ENCODE measurements around the gene CMTM6.
"Not testable (repeated sequence)": the region's sequence is repeated elsewhere in the genome, so short reads cannot be mapped to it uniquely, and the experiment has no call there.

The CMTM6 gene

GRCh38 chr3:32469151-32469874 lies 33.3 kb downstream of the CMTM6 start:
- Histone ChIP-seq H3K4me1 (ENCODE audit: control extremely low read depth in 1 of 4, control insufficient read depth in 4 of 4, insufficient read depth in 4 of 4, low read length in 3 of 4) (peaks cover 0 to 34% (median 20%) of the 10 kb centered on the region in 4 experiments), H3K4me3 (ENCODE audit: control insufficient read depth in 1 of 7, extremely low read depth in 1 of 7, insufficient read depth in 4 of 7, low read depth in 2 of 7, low read length in 6 of 7) (no peak overlapping the region), H3K9me3 (ENCODE audit: control extremely low read depth in 1 of 5, control insufficient read depth in 4 of 5, insufficient read depth in 2 of 5, low read depth in 1 of 5, low read length in 4 of 5) (no peaks in the 10 kb centered on the region), H3K36me3 (ENCODE audit: control insufficient read depth in 4 of 4, insufficient read depth in 4 of 4, low read length in 3 of 4) (peaks cover 0 to 36% (median 13%) of the 10 kb centered on the region in 4 experiments), H3K27me3 (replicated peaks in 2 of 5; ENCODE audit: control insufficient read depth in 4 of 5, insufficient read depth in 5 of 5, low read length in 4 of 5) (no peaks in the 10 kb centered on the region), H3K27ac (ENCODE audit: insufficient read depth in 1 of 2, low read depth in 1 of 2, low read length in 2 of 2, poor library complexity in 1 of 2, severe bottlenecking in 2 of 2) (no peak overlapping the region)
- WGBS (ENCODE audit: insufficient coverage), result 100% methylated on average over 1 of the region's 7 CpGs
- POLR2A ChIA-PET, result no interaction called here
- DNase-seq, result no peak
- CTCF ChIA-PET, result interaction anchor here (1.0 to 5.7 kb wide), 18 partner anchors 9 to 173 kb away, joined by 3 to 116 read pairs (median 10); partner anchors contain the start of gene CMTM7

- Histone ChIP-seq H3K4me1 (ENCODE audit: control extremely low read depth in 1 of 4, control insufficient read depth in 4 of 4, insufficient read depth in 4 of 4, low read length in 3 of 4) (peaks cover 0 to 28% (median 21%) of the 10 kb centered on the region in 4 experiments), H3K27me3 (replicated peaks in 2 of 5; ENCODE audit: control insufficient read depth in 4 of 5, insufficient read depth in 5 of 5, low read length in 4 of 5) (no peaks in the 10 kb centered on the region), H3K4me3 (ENCODE audit: control insufficient read depth in 1 of 7, extremely low read depth in 1 of 7, insufficient read depth in 4 of 7, low read depth in 2 of 7, low read length in 6 of 7) (peak overlapping the region in 4 of 7 experiments; percentile 25 to 65 (median 62)), H3K36me3 (ENCODE audit: control insufficient read depth in 4 of 4, insufficient read depth in 4 of 4, low read length in 3 of 4) (peaks cover 0 to 30% (median 11%) of the 10 kb centered on the region in 4 experiments), H3K27ac (ENCODE audit: insufficient read depth in 1 of 2, low read depth in 1 of 2, low read length in 2 of 2, poor library complexity in 1 of 2, severe bottlenecking in 2 of 2) (no peak overlapping the region), H3K9me3 (ENCODE audit: control extremely low read depth in 1 of 5, control insufficient read depth in 4 of 5, insufficient read depth in 2 of 5, low read depth in 1 of 5, low read length in 4 of 5) (no peaks in the 10 kb centered on the region)
- peak; percentile 66 to 82 (median 78) for DNase-seq
- POLR2A ChIA-PET, result interaction anchor here (0.9 kb wide), 2 partner anchors 47 to 96 kb away, joined by 3 read pairs; no protein-coding TSS in a partner anchor
- CTCF ChIA-PET, result interaction anchor here (0.7 to 5.7 kb wide), 34 partner anchors 8 to 290 kb away, joined by 3 to 116 read pairs (median 6); partner anchors contain the start of gene CMTM7
- 15% methylated on average over 38 of the region's 41 CpGs for WGBS (ENCODE audit: insufficient coverage)
These were observed 35.1 kb downstream of the CMTM6 start for GRCh38 chr3:32467333-32468070.

DNA sequence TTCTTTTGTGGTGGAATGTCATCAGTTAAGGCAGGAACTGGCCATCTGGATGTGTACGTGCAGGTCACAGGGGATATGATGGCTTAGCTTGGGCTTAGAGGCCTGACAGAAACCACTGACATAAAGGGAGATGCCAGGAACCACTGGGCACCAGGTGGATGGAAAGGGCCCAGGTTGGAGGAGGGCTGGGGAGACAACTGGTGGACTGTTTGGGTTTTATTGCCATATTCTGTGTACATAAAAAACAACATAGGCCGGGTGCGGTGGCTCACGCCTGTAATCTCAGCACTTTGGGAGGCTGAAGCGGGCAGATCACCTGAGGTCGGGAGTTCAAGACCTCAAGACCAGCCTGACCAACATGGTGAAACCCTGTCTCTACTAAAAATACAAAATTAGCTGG lies 35.8 kb downstream of the CMTM6 start:
- H3K9me3 ChIP-seq (ENCODE audit: control extremely low read depth in 1 of 5, control insufficient read depth in 4 of 5, insufficient read depth in 2 of 5, low read depth in 1 of 5, low read length in 4 of 5); H3K4me3 ChIP-seq (ENCODE audit: control insufficient read depth in 1 of 7, extremely low read depth in 1 of 7, insufficient read depth in 4 of 7, low read depth in 2 of 7, low read length in 6 of 7); DNase-seq; H3K27me3 ChIP-seq (replicated peaks in 2 of 5; ENCODE audit: control insufficient read depth in 4 of 5, insufficient read depth in 5 of 5, low read length in 4 of 5); POLR2A ChIA-PET; H3K27ac ChIP-seq (ENCODE audit: insufficient read depth in 1 of 2, low read depth in 1 of 2, low read length in 2 of 2, poor library complexity in 1 of 2, severe bottlenecking in 2 of 2): not testable (repeated sequence)
- H3K4me1 ChIP-seq (ENCODE audit: control extremely low read depth in 1 of 4, control insufficient read depth in 4 of 4, insufficient read depth in 4 of 4, low read length in 3 of 4), result peaks cover 0 to 31% (median 23%) of the 10 kb centered on the region in 4 experiments
- CTCF ChIA-PET, result interaction anchor here (1.4 to 5.7 kb wide), 15 partner anchors 7 to 95 kb away, joined by 4 to 116 read pairs (median 13); partner anchors contain the start of gene CMTM7
- H3K36me3 ChIP-seq (ENCODE audit: control insufficient read depth in 4 of 4, insufficient read depth in 4 of 4, low read length in 3 of 4), result peaks cover 0 to 28% (median 11%) of the 10 kb centered on the region in 4 experiments
- 98% methylated on average over 5 of the region's 6 CpGs for WGBS (ENCODE audit: insufficient coverage)

GRCh38 chr3:32464726-32465125 lies 37.9 kb downstream of the CMTM6 start:
- H3K9me3 ChIP-seq (ENCODE audit: control extremely low read depth in 1 of 5, control insufficient read depth in 4 of 5, insufficient read depth in 2 of 5, low read depth in 1 of 5, low read length in 4 of 5); DNase-seq; H3K27me3 ChIP-seq (replicated peaks in 2 of 5; ENCODE audit: control insufficient read depth in 4 of 5, insufficient read depth in 5 of 5, low read length in 4 of 5); H3K4me3 ChIP-seq (ENCODE audit: control insufficient read depth in 1 of 7, extremely low read depth in 1 of 7, insufficient read depth in 4 of 7, low read depth in 2 of 7, low read length in 6 of 7); H3K27ac ChIP-seq (ENCODE audit: insufficient read depth in 1 of 2, low read depth in 1 of 2, low read length in 2 of 2, poor library complexity in 1 of 2, severe bottlenecking in 2 of 2): not testable (repeated sequence)
- CTCF ChIA-PET, result interaction anchor here (0.6 to 1.7 kb wide), 4 partner anchors 25 to 90 kb away, joined by 3 to 7 read pairs (median 4); no protein-coding TSS in a partner anchor
- 100% methylated on average over 4 of the region's 7 CpGs for WGBS (ENCODE audit: insufficient coverage)
- Histone ChIP-seq H3K36me3 (ENCODE audit: control insufficient read depth in 4 of 4, insufficient read depth in 4 of 4, low read length in 3 of 4) (peaks cover 0 to 15% (median 7%) of the 10 kb centered on the region in 4 experiments), H3K4me1 (ENCODE audit: control extremely low read depth in 1 of 4, control insufficient read depth in 4 of 4, insufficient read depth in 4 of 4, low read length in 3 of 4) (peaks cover 0 to 48% (median 33%) of the 10 kb centered on the region in 4 experiments)
- POLR2A ChIA-PET, result interaction anchor here (0.8 kb wide), 1 partner anchor 39 kb away, joined by 3 read pairs; no protein-coding TSS in a partner anchor

DNA sequence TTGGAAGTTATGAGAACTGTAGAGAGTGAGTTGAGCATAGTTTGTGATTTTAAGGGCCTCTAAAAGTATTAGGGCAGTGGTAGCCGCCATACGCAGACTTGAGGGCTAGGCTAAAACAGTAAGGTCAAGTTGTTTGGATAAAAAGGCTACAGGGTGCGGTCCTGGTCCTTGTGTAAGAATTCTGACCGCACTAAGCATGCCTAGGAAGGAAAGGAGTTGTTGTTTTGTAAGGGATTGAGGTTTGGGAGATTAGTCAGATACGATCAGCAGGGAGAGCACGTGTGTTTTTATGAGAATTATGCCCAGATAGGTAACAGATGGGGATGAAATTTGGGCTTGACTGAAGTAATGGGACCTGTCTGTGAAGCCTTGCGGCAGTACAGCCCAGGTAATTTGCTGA lies 39.2 kb downstream of the CMTM6 start:
- DNase-seq; H3K27ac ChIP-seq (ENCODE audit: insufficient read depth in 1 of 2, low read depth in 1 of 2, low read length in 2 of 2, poor library complexity in 1 of 2, severe bottlenecking in 2 of 2); H3K36me3 ChIP-seq (ENCODE audit: control insufficient read depth in 4 of 4, insufficient read depth in 4 of 4, low read length in 3 of 4); POLR2A ChIA-PET; H3K4me3 ChIP-seq (ENCODE audit: control insufficient read depth in 1 of 7, extremely low read depth in 1 of 7, insufficient read depth in 4 of 7, low read depth in 2 of 7, low read length in 6 of 7); H3K27me3 ChIP-seq (replicated peaks in 2 of 5; ENCODE audit: control insufficient read depth in 4 of 5, insufficient read depth in 5 of 5, low read length in 4 of 5); H3K9me3 ChIP-seq (ENCODE audit: control extremely low read depth in 1 of 5, control insufficient read depth in 4 of 5, insufficient read depth in 2 of 5, low read depth in 1 of 5, low read length in 4 of 5): not testable (repeated sequence)
- H3K4me1 ChIP-seq (ENCODE audit: control extremely low read depth in 1 of 4, control insufficient read depth in 4 of 4, insufficient read depth in 4 of 4, low read length in 3 of 4), result peaks cover 0 to 50% (median 34%) of the 10 kb centered on the region in 4 experiments
- WGBS (ENCODE audit: insufficient coverage), result 86% methylated on average over 7 of the region's 7 CpGs
- CTCF ChIA-PET, result interaction anchor here (0.9 to 1.0 kb wide), 2 partner anchors 11 to 71 kb away, joined by 3 to 4 read pairs; partner anchors contain the start of gene CMTM7

DNA sequence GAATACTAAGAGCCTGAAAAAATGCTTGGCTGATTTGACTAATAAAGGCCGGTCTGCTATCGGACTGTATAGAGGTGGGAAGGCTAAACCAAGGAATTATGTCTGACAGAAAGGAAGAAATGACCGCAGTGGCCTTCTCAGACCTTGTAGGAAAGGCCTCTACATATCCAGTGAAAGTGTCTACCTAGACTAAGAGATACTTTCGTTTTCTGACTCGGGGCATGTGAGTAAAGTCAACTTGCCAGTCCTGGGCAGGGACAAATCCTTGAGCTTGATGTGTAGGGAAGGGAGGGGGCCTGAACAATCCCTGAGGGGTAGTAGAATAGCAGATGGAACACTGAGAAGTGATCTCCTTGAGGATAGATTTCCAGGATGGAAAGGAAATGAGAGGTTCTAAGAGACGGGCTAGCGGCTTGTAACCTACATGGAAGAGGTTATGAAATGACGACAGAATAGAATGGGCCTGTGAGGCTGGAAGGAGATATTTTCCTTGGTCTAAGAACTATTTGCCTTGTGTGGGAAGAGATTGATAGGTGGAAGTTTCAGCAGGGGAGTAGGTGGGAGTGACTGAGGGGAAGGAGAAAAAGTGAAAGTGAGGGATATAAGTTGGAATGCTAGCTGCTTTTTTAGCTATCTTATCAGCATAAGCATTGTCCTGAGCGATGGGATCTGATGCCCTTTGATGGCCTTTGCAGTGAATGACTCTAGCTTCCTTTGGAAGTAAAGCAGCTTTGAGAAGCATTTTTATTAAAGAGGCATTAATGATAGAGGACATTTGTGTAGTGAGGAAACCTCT lies 40.3 kb downstream of the CMTM6 start:
- CTCF ChIA-PET, result interaction anchor here (0.9 to 1.7 kb wide), 3 partner anchors 12 to 87 kb away, joined by 3 to 9 read pairs (median 4); partner anchors contain the start of gene CMTM7
- POLR2A ChIA-PET; H3K36me3 ChIP-seq (ENCODE audit: control insufficient read depth in 4 of 4, insufficient read depth in 4 of 4, low read length in 3 of 4); H3K27me3 ChIP-seq (replicated peaks in 2 of 5; ENCODE audit: control insufficient read depth in 4 of 5, insufficient read depth in 5 of 5, low read length in 4 of 5); H3K4me3 ChIP-seq (ENCODE audit: control insufficient read depth in 1 of 7, extremely low read depth in 1 of 7, insufficient read depth in 4 of 7, low read depth in 2 of 7, low read length in 6 of 7); H3K9me3 ChIP-seq (ENCODE audit: control extremely low read depth in 1 of 5, control insufficient read depth in 4 of 5, insufficient read depth in 2 of 5, low read depth in 1 of 5, low read length in 4 of 5): not testable (repeated sequence)
- 87% methylated on average over 3 of the region's 9 CpGs for WGBS (ENCODE audit: insufficient coverage)
- H3K27ac ChIP-seq (ENCODE audit: insufficient read depth in 1 of 2, low read depth in 1 of 2, low read length in 2 of 2, poor library complexity in 1 of 2, severe bottlenecking in 2 of 2), result peak overlapping the region in 1 of 2 experiments; percentile 25
- peak in 1 of 3 donors; percentile 25 for DNase-seq
- H3K4me1 ChIP-seq (ENCODE audit: control extremely low read depth in 1 of 4, control insufficient read depth in 4 of 4, insufficient read depth in 4 of 4, low read length in 3 of 4), result peaks cover 4 to 49% (median 34%) of the 10 kb centered on the region in 4 experiments
